ENCODE data around the gene IGF1R.
"Not testable (repeated sequence)": the region's sequence is repeated elsewhere in the genome, so short reads cannot be mapped to it uniquely, and the experiment has no call there.

The IGF1R gene

GRCh38 chr15:98952381-98952803 is 304.1 kb downstream of the IGF1R start:
- FAIRE-seq, result no peak

GRCh38 chr15:98953000-98953787 is 304.9 kb downstream of the IGF1R start:
- FAIRE-seq, result no peak

- FAIRE-seq, result no peak
Observed at GRCh38 chr15:98953968-98954367, 305.6 kb downstream of the IGF1R start.

- no peak for FAIRE-seq
Observed at GRCh38 chr15:98954411-98954810, 306.1 kb downstream of the IGF1R start.

- no peak for FAIRE-seq
Observed at GRCh38 chr15:98955331-98955730, 307.0 kb downstream of the IGF1R start.

GRCh38 chr15:98955961-98956723 is 307.8 kb downstream of the IGF1R start:
- no peak for FAIRE-seq

- FAIRE-seq, result no peak
Observed at GRCh38 chr15:98956796-98957553, 308.6 kb downstream of the IGF1R start.

- no peak for FAIRE-seq
Observed at GRCh38 chr15:98957655-98958054, 309.3 kb downstream of the IGF1R start.

- no peak for FAIRE-seq
Observed at GRCh38 chr15:98958076-98958475, 309.7 kb downstream of the IGF1R start.

- no peak for FAIRE-seq
Observed at GRCh38 chr15:98958918-98959639, 310.7 kb downstream of the IGF1R start.

- no peak for FAIRE-seq
Observed at GRCh38 chr15:98959640-98960007, 311.3 kb downstream of the IGF1R start.

- no peak for FAIRE-seq
Observed at GRCh38 chr15:98960555-98961050, 312.3 kb downstream of the IGF1R start.

GRCh38 chr15:98963444-98963843 is 315.1 kb downstream of the IGF1R start:
- FAIRE-seq, result no peak

GRCh38 chr15:98964466-98965133 is 316.3 kb downstream of the IGF1R start:
- FAIRE-seq, result no peak

GRCh38 chr15:98965134-98965491 is 316.8 kb downstream of the IGF1R start:
- FAIRE-seq, result not testable (repeated sequence)

- no peak for FAIRE-seq
Observed at GRCh38 chr15:98965597-98965996, 317.3 kb downstream of the IGF1R start.

GRCh38 chr15:98966091-98966787 is 317.9 kb downstream of the IGF1R start:
- no peak for FAIRE-seq

GRCh38 chr15:98967096-98967495 is 318.8 kb downstream of the IGF1R start:
- FAIRE-seq, result no peak

GRCh38 chr15:98967916-98968315 is 319.6 kb downstream of the IGF1R start:
- FAIRE-seq, result no peak

GRCh38 chr15:98968576-98968975 is 320.2 kb downstream of the IGF1R start:
- FAIRE-seq, result no peak

GRCh38 chr15:98969126-98969735 is 320.9 kb downstream of the IGF1R start:
- FAIRE-seq, result no peak

All from TTC549 (cell line).